Mucosa of descending colon (tissue), 3 donors: ENCODE measurements around the gene ZNF548. TPM values are rescaled to one million over a fixed set of nuclear protein-coding genes. Genes with fewer than 3 reads are reported as not detected.

Experiments
- ATAC-seq: fragments of 200-7000 bp; cut with Tn5 transposase; one replicate; pipeline ENCODE4 v1.9.1; 2020; ENCODE audit warnings: mild to moderate bottlenecking, moderate library complexity
- DNase-seq, 3 donors: peaks; one replicate each; pipeline ENCODE4 v3.0.0-alpha.2; 2020
- H3K36me3 ChIP-seq: fragments of 200-600 bp; one replicate; pipeline ENCODE4 v1.8.0; 2021; ENCODE audit warnings: low read depth, mild to moderate bottlenecking
- H3K4me1 ChIP-seq: fragments of 200-600 bp; one replicate; pipeline ENCODE4 v1.8.0; 2021; ENCODE audit warnings: low read depth, mild to moderate bottlenecking
- H3K4me3 ChIP-seq: fragments of 200-600 bp; one replicate; pipeline ENCODE4 v1.8.0; 2021; ENCODE audit warnings: mild to moderate bottlenecking
- H3K9me3 ChIP-seq: fragments of 200-600 bp; one replicate; pipeline ENCODE4 v1.8.0; 2021; ENCODE audit warnings: mild to moderate bottlenecking
- intact Hi-C, 2 donors: fragments of 100-400 bp; cut with DNase I in 1 of 2; cut with micrococcal nuclease in 1 of 2; formaldehyde crosslinking; loops; one replicate each; pipeline versions ENCODE4 v1.11.0 to v1.11.1; 2022; cut with DNase I, micrococcal nuclease
- total RNA-seq, 3 donors: library from RNA; stranded (reverse); fragmentation: NEBNext Ultra II Directional in 2 of 3; extraction: Animal tissue kit (Norgen Biotek cat#: 25700) in 2 of 3; gene quantifications; one replicate each; pipeline versions ENCODE4 v1.2.1 to v1.2.4, GENCODE V29; 2021 to 2023
- TF ChIP-seq, protein P1 (sequence below): fragments of 200-600 bp; IDR thresholded peaks from one replicate; pipeline ENCODE4 v1.8.0; 2022; ENCODE audit warnings: antibody characterized with exemption, mild to moderate bottlenecking
- donor health status: DM: no; HTN: no; CAD: no; lungs with moderate emphysema.
- donor health status: DM: no; HTN: no; CAD: no.
- donor health status: DM: no; HTN: yes; CAD: no.

The ZNF548 gene
- total RNA-seq, 3 donors from 2014 or later, result 8.3 to 23.2 (median 10.3) TPM

DNA sequence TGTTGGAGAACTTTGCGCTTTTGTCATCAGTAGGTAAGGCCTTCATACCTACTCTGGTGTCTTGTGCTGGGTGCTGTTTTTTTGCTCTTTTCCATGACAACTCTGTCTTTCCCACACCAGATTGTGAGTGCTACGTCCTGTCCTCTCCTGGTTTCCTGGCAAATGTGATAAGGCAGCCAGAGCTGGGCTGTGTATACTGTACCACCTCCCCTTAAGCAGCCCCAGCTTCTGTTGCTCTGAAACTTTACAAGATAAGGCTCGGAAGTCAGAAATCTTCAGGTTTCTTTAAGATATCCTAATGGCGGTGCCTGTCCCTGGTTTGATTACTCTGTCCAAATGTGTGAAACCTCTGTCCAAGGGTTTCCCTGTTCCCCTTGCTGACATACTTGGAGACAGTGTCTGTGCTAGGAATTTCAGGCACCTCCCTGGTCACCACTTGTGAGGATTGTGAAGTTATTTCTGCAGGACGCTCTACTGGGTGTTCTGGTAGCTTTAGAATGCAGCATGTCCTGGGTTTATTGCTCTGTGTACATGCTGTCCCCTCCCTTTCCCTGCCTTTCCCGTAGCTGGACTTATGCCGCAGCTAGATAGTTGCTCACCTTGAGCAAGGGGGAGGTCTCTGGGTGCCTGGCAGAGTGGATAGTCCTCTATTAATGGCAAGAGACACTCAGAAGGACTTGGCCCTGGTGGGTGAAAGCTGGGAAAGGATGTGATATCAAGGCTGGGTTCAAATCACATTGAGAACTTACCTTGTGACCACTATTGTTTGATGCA is 52.5 kb downstream of the ZNF548 start:
- H3K4me1 ChIP-seq, result no peaks in the 10 kb centered on the region

GRCh38 chr19:57443121-57443696 is 53.6 kb downstream of the ZNF548 start:
- intact Hi-C loops, result no loop called here
- TF ChIP-seq, protein P1, sequence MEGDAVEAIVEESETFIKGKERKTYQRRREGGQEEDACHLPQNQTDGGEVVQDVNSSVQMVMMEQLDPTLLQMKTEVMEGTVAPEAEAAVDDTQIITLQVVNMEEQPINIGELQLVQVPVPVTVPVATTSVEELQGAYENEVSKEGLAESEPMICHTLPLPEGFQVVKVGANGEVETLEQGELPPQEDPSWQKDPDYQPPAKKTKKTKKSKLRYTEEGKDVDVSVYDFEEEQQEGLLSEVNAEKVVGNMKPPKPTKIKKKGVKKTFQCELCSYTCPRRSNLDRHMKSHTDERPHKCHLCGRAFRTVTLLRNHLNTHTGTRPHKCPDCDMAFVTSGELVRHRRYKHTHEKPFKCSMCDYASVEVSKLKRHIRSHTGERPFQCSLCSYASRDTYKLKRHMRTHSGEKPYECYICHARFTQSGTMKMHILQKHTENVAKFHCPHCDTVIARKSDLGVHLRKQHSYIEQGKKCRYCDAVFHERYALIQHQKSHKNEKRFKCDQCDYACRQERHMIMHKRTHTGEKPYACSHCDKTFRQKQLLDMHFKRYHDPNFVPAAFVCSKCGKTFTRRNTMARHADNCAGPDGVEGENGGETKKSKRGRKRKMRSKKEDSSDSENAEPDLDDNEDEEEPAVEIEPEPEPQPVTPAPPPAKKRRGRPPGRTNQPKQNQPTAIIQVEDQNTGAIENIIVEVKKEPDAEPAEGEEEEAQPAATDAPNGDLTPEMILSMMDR, result no peak
- no peaks in the 10 kb centered on the region for H3K4me1 ChIP-seq
- DNase-seq (no peak), ATAC-seq (no peak)
- no peak overlapping the region for H3K4me3 ChIP-seq
- peaks cover 85% of the 10 kb centered on the region for H3K9me3 ChIP-seq
- no peaks in the 10 kb centered on the region for H3K36me3 ChIP-seq

More for the DNA sequence above, 52.5 kb downstream of the ZNF548 start:
- DNase-seq (no peak), ATAC-seq (no peak)
- H3K9me3 ChIP-seq, result peaks cover 77% of the 10 kb centered on the region
- intact Hi-C loops, result no loop called here
- H3K36me3 ChIP-seq, result no peaks in the 10 kb centered on the region
- no peak overlapping the region for H3K4me3 ChIP-seq
- TF ChIP-seq, protein P1, result no peak

GRCh38 chr19:57452307-57452706 is 62.7 kb downstream of the ZNF548 start:
- Histone ChIP-seq H3K36me3 (no peaks in the 10 kb centered on the region), H3K4me1 (no peaks in the 10 kb centered on the region), H3K4me3 (no peak overlapping the region), H3K9me3 (peaks cover 87% of the 10 kb centered on the region)
- DNase-seq (no peak), ATAC-seq (no peak)
- TF ChIP-seq, protein P1, result no peak
- intact Hi-C loops, result no loop called here

Other genes with a start within 250 kb of the ZNF548 start
- gene ZIM3, start 244.7 kb upstream of the ZNF548 start, total RNA-seq, result not detected
- gene DUXA, start 222.4 kb upstream of the ZNF548 start, total RNA-seq, result not detected
- 10 to 100 TPM; 20.7 to 36.4 (median 27.2) TPM for gene ZNF264, start 198.4 kb upstream of the ZNF548 start, total RNA-seq
- 1 to 10 TPM in 1 of 3 donors, under 1 TPM in 2; 0.43 to 1.3 (median 0.98) TPM for gene AURKC, start 158.8 kb upstream of the ZNF548 start, total RNA-seq
- gene ZNF805, start 149.2 kb upstream of the ZNF548 start, total RNA-seq, result 10 to 100 TPM in 2 of 3 donors, 1 to 10 TPM in 1; 7.3 to 18.6 (median 10.6) TPM
- gene ZNF460, start 109.4 kb upstream of the ZNF548 start, total RNA-seq, result 10 to 100 TPM; 25.7 to 55.8 (median 42.2) TPM
- 1 to 10 TPM; 2.5 to 9.4 (median 3.6) TPM for gene ZNF543, start 69.4 kb upstream of the ZNF548 start, total RNA-seq
- 10 to 100 TPM in 1 of 3 donors, 1 to 10 TPM in 2; 2.8 to 12.2 (median 4.2) TPM for gene ZNF304, start 38.6 kb upstream of the ZNF548 start, total RNA-seq
- gene TRAPPC2B, start 26.3 kb upstream of the ZNF548 start, total RNA-seq, result 1 to 10 TPM; 3.4 to 8.3 (median 3.5) TPM
- gene ZNF547, start 26.3 kb upstream of the ZNF548 start, total RNA-seq, result 1 to 10 TPM in 2 of 3 donors, under 1 TPM in 1; 0.64 to 4.2 (median 1.6) TPM
- 10 to 100 TPM in 2 of 3 donors, 1 to 10 TPM in 1; 8.3 to 13.4 (median 11.0) TPM for gene ZNF17, start 21.3 kb downstream of the ZNF548 start, total RNA-seq
- 1 to 10 TPM; 4.7 to 8.7 (median 8.0) TPM for gene ZNF749, start 45.5 kb downstream of the ZNF548 start, total RNA-seq
- gene VN1R1, start 67.3 kb downstream of the ZNF548 start, total RNA-seq, result 1 to 10 TPM in 1 of 3 donors, not detected in 2; 2.2 TPM
- 1 to 10 TPM; 2.9 to 10.0 (median 5.9) TPM for gene ZNF772, start 87.7 kb downstream of the ZNF548 start, total RNA-seq
- gene ZNF419, start 97.9 kb downstream of the ZNF548 start, total RNA-seq, result 1 to 10 TPM; 3.9 to 8.4 (median 5.2) TPM
- 1 to 10 TPM; 5.7 to 6.9 (median 6.9) TPM for gene ZNF773, start 110.1 kb downstream of the ZNF548 start, total RNA-seq
- gene ZNF549, start 137.5 kb downstream of the ZNF548 start, total RNA-seq, result 1 to 10 TPM; 2.3 to 6.3 (median 3.7) TPM
- gene ZNF550, start 170.0 kb downstream of the ZNF548 start, total RNA-seq, result 1 to 10 TPM; 3.0 to 7.0 (median 4.5) TPM
- 1 to 10 TPM; 2.0 to 5.0 (median 2.9) TPM for gene ZNF416, start 189.1 kb downstream of the ZNF548 start, total RNA-seq
- gene ZIK1, start 194.3 kb downstream of the ZNF548 start, total RNA-seq, result 1 to 10 TPM; 1.2 to 6.2 (median 1.3) TPM
- 1 to 10 TPM; 1.7 to 3.1 (median 2.3) TPM for gene ZNF530, start 210.0 kb downstream of the ZNF548 start, total RNA-seq
- gene ZNF134, start 224.4 kb downstream of the ZNF548 start, total RNA-seq, result 10 to 100 TPM in 1 of 3 donors, 1 to 10 TPM in 2; 9.0 to 20.0 (median 9.2) TPM
- 10 to 100 TPM in 1 of 3 donors, 1 to 10 TPM in 2; 7.9 to 16.3 (median 9.4) TPM for gene ZNF211, start 243.3 kb downstream of the ZNF548 start, total RNA-seq